ENCODE results near the gene CBX2. TPM values are rescaled to one million over a fixed set of nuclear protein-coding genes. Genes with fewer than 3 reads are reported as not detected.

CBX2 gene
- 9.5 and 9.6 TPM in 2 replicates for total RNA-seq

DNA sequence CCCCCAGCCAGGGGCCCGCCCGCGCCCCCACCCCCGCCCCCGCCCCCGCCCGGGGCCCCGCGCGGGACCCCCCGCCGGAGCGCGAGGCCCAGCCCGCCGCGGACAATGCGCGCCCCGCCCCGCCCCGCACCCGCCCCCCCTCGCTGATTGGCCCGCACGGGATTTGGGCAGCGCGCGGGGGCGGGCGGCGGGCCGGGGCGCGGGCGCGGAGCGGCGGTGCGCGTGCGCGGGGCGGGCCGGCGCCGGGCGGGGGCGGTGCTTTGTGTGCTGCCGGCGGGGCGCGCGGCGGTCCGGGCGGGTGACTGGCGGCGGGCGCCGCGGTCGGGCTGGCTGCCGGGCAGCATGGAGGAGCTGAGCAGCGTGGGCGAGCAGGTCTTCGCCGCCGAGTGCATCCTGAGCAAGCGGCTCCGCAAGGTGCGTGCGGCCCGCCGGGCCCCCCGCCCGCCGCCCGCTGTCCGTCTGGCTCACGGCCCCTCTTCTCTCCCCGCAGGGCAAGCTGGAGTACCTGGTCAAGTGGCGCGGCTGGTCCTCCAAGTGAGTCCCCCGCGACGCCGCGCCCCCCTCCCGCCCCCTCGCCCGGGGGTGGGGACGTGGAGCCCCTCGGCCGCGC, at the start of gene CBX2:
TSS of gene CBX2 (plus strand) at position 255 of the 610 bp plus-strand sequence. CDS start at position 343, 88 bp downstream.
- no peak for DNase-seq (ENCODE audit: low read depth, low spot score)

GRCh38 chr17:79728169-79728907, 49.6 kb upstream of the CBX2 start:
- peak; percentile 50 for DNase-seq (ENCODE audit: low read depth, low spot score)

- DNase-seq (ENCODE audit: low read depth, low spot score) = no peak
Observed at GRCh38 chr17:79728908-79729471, 49.0 kb upstream of the CBX2 start.

- DNase-seq (ENCODE audit: low read depth, low spot score) = no peak
Observed at GRCh38 chr17:79729761-79730160, 48.2 kb upstream of the CBX2 start.

DNA sequence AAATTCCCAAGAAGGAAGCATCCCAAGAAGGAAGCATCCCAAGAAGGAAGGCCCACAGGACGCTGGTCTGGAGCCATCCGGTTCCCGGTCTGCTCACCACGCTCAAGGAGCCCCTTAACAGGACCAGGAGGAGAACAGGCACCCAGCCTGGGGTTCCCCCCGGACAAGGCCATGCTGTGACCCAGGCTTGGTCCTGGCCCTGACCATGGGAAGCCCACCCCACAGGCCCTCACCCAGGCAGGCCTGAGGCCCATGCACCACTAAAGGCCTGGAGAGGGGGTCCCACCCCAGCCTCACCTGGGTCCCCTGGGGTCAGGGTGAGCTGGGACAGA, 47.5 kb upstream of the CBX2 start:
- DNase-seq (ENCODE audit: low read depth, low spot score) = no peak

GRCh38 chr17:79730769-79731483, 47.0 kb upstream of the CBX2 start, which contains the start of gene ENPP7:
ENPP7 (plus strand) TSS chr17:79730943; CDS start chr17:79731140, 197 bp downstream.
- no peak for DNase-seq (ENCODE audit: low read depth, low spot score)

- DNase-seq (ENCODE audit: low read depth, low spot score) = no peak
Observed at GRCh38 chr17:79732254-79732653, 45.7 kb upstream of the CBX2 start.

DNA sequence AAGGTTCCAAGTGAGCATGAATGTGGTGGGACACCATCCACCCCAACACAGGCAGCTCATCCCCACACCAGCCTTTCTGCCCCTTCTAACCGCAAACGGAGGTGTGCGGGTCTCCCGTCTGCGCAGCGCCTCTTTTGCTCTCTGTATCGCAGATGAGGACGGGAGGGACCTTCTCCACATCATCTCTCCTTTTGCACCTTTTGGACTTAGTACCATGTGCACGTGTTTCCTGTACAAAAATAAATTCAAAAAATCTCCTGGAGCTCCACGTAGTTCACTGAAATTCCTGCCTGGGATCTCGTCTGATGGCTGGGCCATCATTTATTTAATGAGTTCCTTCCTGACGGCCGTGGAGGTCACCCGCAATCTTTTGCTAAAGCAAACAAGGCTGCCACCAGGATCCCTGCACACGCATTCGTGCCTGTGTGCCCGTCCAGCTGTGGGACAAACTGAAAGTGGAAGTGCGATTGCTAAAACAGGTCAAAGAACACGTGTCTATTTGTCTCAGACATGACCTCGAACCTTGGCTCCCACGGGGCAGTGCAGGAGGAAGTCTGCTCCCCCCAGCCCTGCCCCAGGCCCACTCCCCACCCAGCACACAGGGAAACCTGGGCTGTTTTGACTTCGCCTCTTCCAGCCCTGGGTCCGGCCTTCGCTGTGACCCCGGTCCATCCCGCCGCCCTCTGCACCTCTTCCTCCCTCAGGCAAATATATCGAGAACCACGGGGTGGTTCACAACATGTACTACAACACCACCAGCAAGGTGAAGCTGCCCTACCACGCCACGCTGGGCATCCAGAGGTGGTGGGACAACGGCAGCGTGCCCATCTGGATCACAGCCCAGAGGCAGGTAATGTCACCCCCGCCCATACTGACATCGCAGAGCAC, 44.9 kb upstream of the CBX2 start:
- no peak for DNase-seq (ENCODE audit: low read depth, low spot score)

- no peak for DNase-seq (ENCODE audit: low read depth, low spot score)
Observed at GRCh38 chr17:79733692-79734070, 44.3 kb upstream of the CBX2 start.

- DNase-seq (ENCODE audit: low read depth, low spot score) = no peak
Observed at GRCh38 chr17:79735096-79735495, 42.9 kb upstream of the CBX2 start.

- DNase-seq (ENCODE audit: low read depth, low spot score) = no peak
Observed at GRCh38 chr17:79737046-79737921, 40.7 kb upstream of the CBX2 start.

DNA sequence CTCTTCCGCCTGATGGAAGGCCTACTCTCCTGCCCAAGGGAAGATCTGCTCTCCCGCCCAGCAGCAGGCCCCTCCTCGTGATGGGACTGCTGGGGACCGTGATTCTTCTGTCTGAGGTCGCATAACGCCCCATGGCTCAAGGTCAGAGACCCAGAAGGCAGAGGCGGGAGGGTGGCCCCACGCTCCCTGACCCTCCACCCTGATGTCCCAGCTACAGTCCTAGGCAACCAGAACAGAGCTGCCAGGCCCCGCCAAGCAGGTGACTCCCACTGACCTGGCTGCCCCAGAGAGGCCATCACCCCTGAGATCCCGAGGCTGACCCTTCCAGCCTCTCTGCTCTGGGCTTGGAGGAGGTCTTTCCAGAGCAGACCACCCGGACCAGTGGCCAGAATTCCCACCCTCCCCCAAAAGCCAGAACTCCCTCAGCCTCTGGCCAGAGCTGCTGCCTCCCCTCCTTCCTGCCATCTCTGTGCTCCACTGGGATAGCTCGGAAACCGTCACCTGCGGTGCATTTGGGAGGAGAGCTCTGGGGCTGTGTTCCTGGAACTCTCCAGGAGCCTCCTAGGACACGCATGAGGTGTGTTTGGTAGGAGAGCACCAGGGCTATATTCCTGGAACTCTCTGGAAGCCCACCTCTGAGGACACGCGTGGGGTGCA, 39.9 kb upstream of the CBX2 start:
- no peak for DNase-seq (ENCODE audit: low read depth, low spot score)

- DNase-seq (ENCODE audit: low read depth, low spot score) = no peak
Observed at GRCh38 chr17:79738643-79739042, 39.3 kb upstream of the CBX2 start.

- no peak for DNase-seq (ENCODE audit: low read depth, low spot score)
Observed at GRCh38 chr17:79739148-79740062, 38.5 kb upstream of the CBX2 start.

DNA sequence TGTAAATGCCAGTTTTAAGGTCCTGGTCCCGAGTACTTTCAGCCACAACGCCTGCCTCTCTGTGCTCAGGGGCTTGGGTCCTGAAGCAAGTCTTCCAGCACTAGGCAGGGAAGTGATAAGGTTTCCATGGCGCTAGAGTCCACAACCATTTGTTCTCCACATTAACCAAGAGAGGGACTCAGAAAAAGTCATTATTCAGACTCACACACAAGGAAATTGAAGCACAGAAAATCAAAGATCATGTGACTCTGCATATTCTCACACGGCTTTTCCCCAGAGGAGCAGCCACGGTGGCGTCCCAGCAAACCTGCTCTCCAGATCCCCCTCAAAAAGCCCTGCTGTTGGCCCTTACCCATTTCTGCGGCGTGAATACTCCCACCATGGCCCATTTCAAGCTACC, 37.5 kb upstream of the CBX2 start:
- no peak for DNase-seq (ENCODE audit: low read depth, low spot score)

GRCh38 chr17:79741401-79741750, 36.6 kb upstream of the CBX2 start:
- DNase-seq (ENCODE audit: low read depth, low spot score) = no peak

GRCh38 chr17:79741751-79742588, 36.0 kb upstream of the CBX2 start:
- DNase-seq (ENCODE audit: low read depth, low spot score) = no peak

DNA sequence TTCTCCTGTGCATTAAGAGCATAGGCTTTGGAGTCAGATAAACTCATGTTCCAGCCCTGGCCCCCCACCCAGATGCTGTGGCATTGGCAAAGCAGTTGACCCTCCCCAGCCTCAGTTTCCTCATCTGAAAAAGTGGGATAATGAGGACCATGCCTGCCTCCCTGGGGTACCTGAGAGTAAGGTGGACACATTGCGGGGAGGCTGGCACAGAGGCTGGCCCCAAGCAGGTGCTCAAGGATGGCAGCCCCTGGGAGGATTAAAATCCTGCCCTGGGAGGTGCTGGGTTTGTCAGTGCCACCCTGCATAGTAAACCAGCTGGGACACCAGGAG, 35.4 kb upstream of the CBX2 start:
- no peak for DNase-seq (ENCODE audit: low read depth, low spot score)
